B cell (primary cell): ENCODE results near the gene HMBS. TPM values are rescaled to one million over a fixed set of nuclear protein-coding genes. Genes with fewer than 3 reads are reported as not detected.

Source experiments
- ATAC-seq: fragments of 200-7000 bp; cut with Tn5 transposase; one replicate; pipeline ENCODE4 v1.10.0; 2021; ENCODE audit warnings: low read depth, mild to moderate bottlenecking, moderate number of reproducible peaks, moderate library complexity
- CTCF ChIA-PET: fragments of 350-600 bp; sonication (Branson Sonifier 250); formaldehyde crosslinking; loops from one replicate; lab custom pipeline; 2021; ENCODE audit warnings: antibody characterized with exemption, inconsistent platforms; lab: Charles Lee
- POLR2A ChIA-PET: fragments of 350-600 bp; sonication (Branson Sonifier 250); formaldehyde crosslinking; loops from one replicate; lab custom pipeline; 2021; ENCODE audit warnings: antibody characterized with exemption; lab: Charles Lee
- DNase-seq: peaks from one replicate; pipeline ENCODE4 v3.0.0; 2013
- H2AFZ ChIP-seq: 2 replicates; pipeline ENCODE4 v1.6.1; 2012; ENCODE audit warnings: mild to moderate bottlenecking, low read depth, low read length; ENCODE audit not compliant: insufficient read depth, poor library complexity, severe bottlenecking
- H3K27ac ChIP-seq, 2 donors: 1 replicate in 1 of 2; 2 replicates in 1 of 2; pipeline ENCODE4 v1.5.1; 2012 to 2013; ENCODE audit warnings: low read length in 2 of 2, mild to moderate bottlenecking in 2 of 2, moderate library complexity in 1 of 2
- H3K27me3 ChIP-seq, 4 experiments: fragments of 200-600 bp in 1 of 4; sonication (generic) in 1 of 4; replicated peaks in 1 of 4; 1 replicate in 2 of 4; 2 replicates in 2 of 4; pipeline versions ENCODE4 v1.6.1 to v1.7.0; 2013 to 2016; ENCODE audit warnings: low read length in 3 of 4, mild to moderate bottlenecking in 2 of 4, mixed read lengths in 1 of 4, moderate library complexity in 1 of 4; ENCODE audit not compliant: insufficient read depth in 4 of 4, control insufficient read depth in 3 of 4; ENCODE audit errors: control extremely low read depth in 1 of 4
- H3K36me3 ChIP-seq, 2 experiments: replicated peaks in 1 of 2; 1 replicate in 1 of 2; 2 replicates in 1 of 2; pipeline versions ENCODE4 v1.6.1 to v1.7.1; 2013; ENCODE audit warnings: low read length in 1 of 2; ENCODE audit not compliant: insufficient read depth in 2 of 2, control insufficient read depth in 1 of 2; ENCODE audit errors: control extremely low read depth in 1 of 2, extremely low read depth in 1 of 2
- H3K4me1 ChIP-seq, 2 donors: fragments of 200-600 bp in 1 of 2; sonication (generic) in 1 of 2; 1 replicate in 1 of 2; 2 replicates in 1 of 2; pipeline versions ENCODE4 v1.5.1 to v1.6.1; 2013 to 2017; ENCODE audit warnings: low read length in 2 of 2; ENCODE audit not compliant: control insufficient read depth in 2 of 2, insufficient read depth in 2 of 2
- H3K4me2 ChIP-seq: replicated peaks from 2 replicates; pipeline ENCODE3; 2012; ENCODE audit warnings: mild to moderate bottlenecking, low read depth, low read length; ENCODE audit not compliant: poor library complexity, severe bottlenecking
- H3K4me3 ChIP-seq, 5 experiments: fragments of 200-600 bp in 1 of 5; sonication (generic) in 1 of 5; 1 replicate in 3 of 5; 2 replicates in 2 of 5; pipeline versions ENCODE4 v1.5.1 to v1.7.0; 2011 to 2016; ENCODE audit warnings: low read length in 4 of 5, mild to moderate bottlenecking in 4 of 5, low read depth in 2 of 5, control low read depth in 1 of 5, moderate library complexity in 1 of 5; ENCODE audit not compliant: insufficient read depth in 1 of 5; ENCODE audit errors: control extremely low read depth in 1 of 5, extremely low read depth in 1 of 5
- H3K79me2 ChIP-seq: fragments of 200-600 bp; sonication (generic); one replicate; pipeline ENCODE4 v1.6.0; 2016; ENCODE audit warnings: low read length; ENCODE audit not compliant: control insufficient read depth, insufficient read depth
- H3K9ac ChIP-seq: fragments of 200-600 bp; sonication (generic); 2 replicates; pipeline ENCODE4 v1.6.1; 2017; ENCODE audit warnings: mild to moderate bottlenecking, low read length, moderate library complexity
- H3K9me3 ChIP-seq, 3 donors: one replicate each; pipeline versions ENCODE4 v1.6.1 to v1.7.1; 2013; ENCODE audit warnings: low read length in 2 of 3; ENCODE audit not compliant: control insufficient read depth in 2 of 3, insufficient read depth in 1 of 3; ENCODE audit errors: control extremely low read depth in 1 of 3
- H4K20me1 ChIP-seq: 2 replicates; pipeline ENCODE4 v1.6.0; 2012; ENCODE audit warnings: mild to moderate bottlenecking, low read length; ENCODE audit not compliant: insufficient read depth, control insufficient read depth, poor library complexity, severe bottlenecking
- H3K27ac Mint-ChIP-seq: one replicate; pipeline ENCODE4 v1.8.0; 2021; ENCODE audit warnings: mixed read lengths
- H3K27me3 Mint-ChIP-seq: one replicate; pipeline ENCODE4 v1.8.0; 2021; ENCODE audit warnings: mixed read lengths
- H3K4me1 Mint-ChIP-seq: one replicate; pipeline ENCODE4 v1.8.0; 2021; ENCODE audit warnings: mixed read lengths
- H3K4me3 Mint-ChIP-seq: one replicate; pipeline ENCODE4 v1.8.0; 2021; ENCODE audit warnings: mixed read lengths
- H3K9me3 Mint-ChIP-seq: one replicate; pipeline ENCODE4 v1.8.0; 2022; ENCODE audit warnings: mixed read lengths; ENCODE audit not compliant: insufficient read depth
- CTCF ChIP-seq: fragments of 200-600 bp; IDR thresholded peaks from one replicate; pipeline ENCODE4 v1.8.0; 2022; ENCODE audit warnings: antibody characterized with exemption, mild to moderate bottlenecking
- EZH2 ChIP-seq: IDR thresholded peaks from 2 replicates; pipeline ENCODE4 v1.6.1; 2012; ENCODE audit warnings: borderline replicate concordance, low read depth, mild to moderate bottlenecking, moderate library complexity, low read length; ENCODE audit not compliant: insufficient read depth, poor library complexity, severe bottlenecking
- WGBS: methylation state at CpG from one replicate; pipeline ENCODE4 v1.1.5; 2013; ENCODE audit warnings: missing lambda C conversion rate; ENCODE audit not compliant: insufficient coverage; 5-methylcytosine and 5-hydroxymethylcytosine counted together
- intact Hi-C: fragments of 100-400 bp; cut with micrococcal nuclease; formaldehyde crosslinking; loops from one replicate; pipeline ENCODE4 v1.10.0; 2022
- polyA plus RNA-seq: library from polyadenylated mRNA; depleted of rRNA; stranded (reverse); fragments of >200 nt; gene quantifications from 2 replicates; pipeline ENCODE4 v1.2.3, GENCODE V29; 2012
- total RNA-seq, 2 donors: library from RNA; stranded (reverse); fragments of 120-200 nt in 1 of 2; gene quantifications; 1 replicate in 1 of 2; 2 replicates in 1 of 2; pipeline versions ENCODE4 v1.2.3 to v1.2.4, GENCODE V29; 2013 to 2022

HMBS gene
- total and polyA plus RNA-seq, 2 donors (not counting 1 experiment from before 2014, with no cell fraction given): 7.6 to 17.7 TPM

GRCh38 chr11:119103793-119104192, 19.1 kb downstream of the HMBS start:
- H3K4me1 Mint-ChIP-seq: peaks cover 57% of the 10 kb centered on the region
- no peak overlapping the region for H2AFZ ChIP-seq
- ChIA-PET POLR2A (interaction anchor here (0.5 kb wide), 1 partner anchor 62 kb away, joined by 13 read pairs; no protein-coding TSS in a partner anchor), CTCF (no interaction called here)
- H3K9ac ChIP-seq: no peak overlapping the region
- peaks cover 38% of the 10 kb centered on the region for H3K79me2 ChIP-seq
- ATAC-seq: no peak
- DNase-seq: no peak
- peaks cover 35 to 45% of the 10 kb centered on the region in 2 donors for H3K4me1 ChIP-seq
- no peaks in the 10 kb centered on the region for H3K9me3 Mint-ChIP-seq
- H3K4me3 ChIP-seq: no peak overlapping the region
- peak overlapping the region; percentile 77 for H3K4me3 Mint-ChIP-seq
- no peak overlapping the region for H3K4me2 ChIP-seq
- intact Hi-C loops: loop anchor here (2.0 kb wide), 1 partner anchor 47 kb away; the partner anchor contains the start of gene HYOU1
- WGBS: 100% methylated on average over 1 of the region's 4 CpGs
- no peaks in the 10 kb centered on the region for H3K27me3 Mint-ChIP-seq
- no peak for TF ChIP-seq EZH2
- TF ChIP-seq CTCF: no peak
- no peak overlapping the region for H3K27ac ChIP-seq
- peaks cover 0 to under 1% of the 10 kb centered on the region in 2 experiments for H3K36me3 ChIP-seq
- H3K27me3 ChIP-seq: no peaks in the 10 kb centered on the region
- peaks cover 5% of the 10 kb centered on the region for H4K20me1 ChIP-seq
- peak overlapping the region; percentile 85 for H3K27ac Mint-ChIP-seq
- H3K9me3 ChIP-seq: no peaks in the 10 kb centered on the region
